ENCODE data around the gene POLR2F. TPM values are rescaled to one million over a fixed set of nuclear protein-coding genes. Genes with fewer than 3 reads are reported as not detected.

POLR2F gene
- total RNA-seq, 1 donor from 2014 or later = 68.3 TPM

GRCh38 chr22:37961062-37961461, 7.6 kb downstream of the POLR2F start:
- TF ChIP-seq CTCF (IDR thresholded peaks at IDR 0.05; ENCODE audit: partially characterized antibody, unreplicated experiment) = no peak
- DNase-seq = no peak
- H3K36me3 Mint-ChIP-seq (ENCODE audit: unreplicated experiment) = peaks cover 6% of the 10 kb centered on the region

GRCh38 chr22:37965940-37966664, 12.6 kb downstream of the POLR2F start:
- H3K4me1 Mint-ChIP-seq (ENCODE audit: low read depth, unreplicated experiment) = no peaks in the 10 kb centered on the region
- DNase-seq = no peak

More at GRCh38 chr22:37961062-37961461, 7.6 kb downstream of the POLR2F start:
- Mint-ChIP-seq H3K27ac (ENCODE audit: unreplicated experiment) (peak overlapping the region; percentile 18), H3K9me3 (ENCODE audit: unreplicated experiment) (peaks cover 5% of the 10 kb centered on the region), H3K4me3 (ENCODE audit: unreplicated experiment) (peak overlapping the region; percentile 20), H3K27me3 (ENCODE audit: unreplicated experiment) (peaks cover 1% of the 10 kb centered on the region), H3K4me1 (ENCODE audit: low read depth, unreplicated experiment) (no peaks in the 10 kb centered on the region)

GRCh38 chr22:37967147-37967546, 13.6 kb downstream of the POLR2F start:
- H3K4me1 Mint-ChIP-seq (ENCODE audit: low read depth, unreplicated experiment) = peaks cover 1% of the 10 kb centered on the region
- TF ChIP-seq CTCF (IDR thresholded peaks at IDR 0.05; ENCODE audit: partially characterized antibody, unreplicated experiment) = no peak
- no peak overlapping the region for H3K27ac Mint-ChIP-seq (ENCODE audit: unreplicated experiment)
- no peaks in the 10 kb centered on the region for H3K27me3 Mint-ChIP-seq (ENCODE audit: unreplicated experiment)
- H3K4me3 Mint-ChIP-seq (ENCODE audit: unreplicated experiment) = no peak overlapping the region
- no peaks in the 10 kb centered on the region for H3K36me3 Mint-ChIP-seq (ENCODE audit: unreplicated experiment)
- peaks cover 2% of the 10 kb centered on the region for H3K9me3 Mint-ChIP-seq (ENCODE audit: unreplicated experiment)
- no peak for DNase-seq

More at GRCh38 chr22:37965940-37966664, 12.6 kb downstream of the POLR2F start:
- Mint-ChIP-seq H3K9me3 (ENCODE audit: unreplicated experiment) (peaks cover 2% of the 10 kb centered on the region), H3K27ac (ENCODE audit: unreplicated experiment) (no peak overlapping the region), H3K4me3 (ENCODE audit: unreplicated experiment) (no peak overlapping the region), H3K27me3 (ENCODE audit: unreplicated experiment) (no peaks in the 10 kb centered on the region), H3K36me3 (ENCODE audit: unreplicated experiment) (no peaks in the 10 kb centered on the region)
- no peak for TF ChIP-seq CTCF (IDR thresholded peaks at IDR 0.05; ENCODE audit: partially characterized antibody, unreplicated experiment)

- TF ChIP-seq CTCF (IDR thresholded peaks at IDR 0.05; ENCODE audit: partially characterized antibody, unreplicated experiment) = no peak
- Mint-ChIP-seq H3K27ac (ENCODE audit: unreplicated experiment) (no peak overlapping the region), H3K4me1 (ENCODE audit: low read depth, unreplicated experiment) (peaks cover 7% of the 10 kb centered on the region), H3K27me3 (ENCODE audit: unreplicated experiment) (no peaks in the 10 kb centered on the region), H3K36me3 (ENCODE audit: unreplicated experiment) (no peaks in the 10 kb centered on the region), H3K4me3 (ENCODE audit: unreplicated experiment) (no peak overlapping the region), H3K9me3 (ENCODE audit: unreplicated experiment) (peaks cover 2% of the 10 kb centered on the region)
- no peak for DNase-seq
Observed at GRCh38 chr22:37967637-37968451, 14.3 kb downstream of the POLR2F start.
